Measurements from ENCODE around the gene SAMD4B.
"Not testable (repeated sequence)": the region's sequence is repeated elsewhere in the genome, so short reads cannot be mapped to it uniquely, and the experiment has no call there.

SAMD4B gene

DNA sequence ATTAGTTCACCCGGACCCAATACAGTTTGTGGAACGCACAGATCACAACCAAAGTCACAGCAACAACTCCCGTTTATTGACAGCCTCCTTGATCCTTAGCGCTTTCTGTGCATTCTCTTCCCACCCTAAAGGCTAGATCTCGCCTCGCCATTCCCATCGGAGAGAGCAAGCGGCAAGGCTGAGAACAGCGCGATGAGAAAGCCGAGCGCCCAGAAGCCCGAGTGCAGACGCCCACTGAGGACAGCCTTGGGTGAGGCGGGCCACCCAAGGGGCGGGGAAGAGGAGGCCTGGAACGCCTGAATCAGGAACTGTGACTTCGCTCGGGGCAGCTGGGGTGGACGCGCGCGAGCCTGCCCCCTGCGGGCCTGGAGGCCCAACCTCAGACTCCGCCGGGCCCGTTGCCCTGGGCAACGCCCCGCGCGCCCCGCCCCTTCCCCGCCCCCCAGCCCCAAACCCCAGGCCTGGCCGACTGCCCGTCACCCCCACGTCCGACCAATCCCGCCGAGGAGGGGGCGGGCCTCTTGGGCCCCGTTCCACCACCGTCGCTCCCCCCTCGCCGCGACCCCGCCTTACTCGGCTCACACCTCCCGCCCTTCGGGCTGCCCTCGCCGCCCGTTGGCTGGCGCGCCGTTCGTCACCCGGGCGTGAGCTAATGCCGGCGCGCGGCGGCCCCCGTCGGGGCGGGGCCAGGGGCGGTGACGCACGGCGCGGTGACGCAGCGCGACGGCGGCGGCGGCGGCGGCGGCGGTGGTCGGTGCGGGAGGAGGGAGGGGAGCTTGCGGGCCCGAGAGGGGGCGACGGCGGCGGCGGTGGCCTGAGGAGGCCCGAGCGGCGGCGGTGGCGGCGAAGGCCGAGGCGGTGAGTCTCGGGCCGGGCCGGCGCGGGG is at the start of gene SAMD4B:
Gene SAMD4B (plus strand): TSS at position 703 of the 886 bp plus-strand sequence. CDS start 14,473 bp downstream, outside the sequence.
- peak; percentile 98 for DNase-seq (ENCODE audit: low spot score)

- no peak for DNase-seq (ENCODE audit: low spot score)
Measured at GRCh38 chr19:39293394-39293793, 48.8 kb upstream of the SAMD4B start.

- no peak for DNase-seq (ENCODE audit: low spot score)
Measured at GRCh38 chr19:39296055-39296645, 46.1 kb upstream of the SAMD4B start, which contains the start of gene IFNL1. Gene IFNL1 (plus strand): TSS chr19:39296407. CDS start chr19:39296422, 15 bp downstream.

GRCh38 chr19:39296906-39297305 is 45.3 kb upstream of the SAMD4B start:
- DNase-seq (ENCODE audit: low spot score), result no peak

GRCh38 chr19:39297931-39298634 is 44.1 kb upstream of the SAMD4B start:
- no peak for DNase-seq (ENCODE audit: low spot score)

GRCh38 chr19:39299404-39299803 is 42.8 kb upstream of the SAMD4B start:
- no peak for DNase-seq (ENCODE audit: low spot score)

- DNase-seq (ENCODE audit: low spot score), result no peak
Measured at GRCh38 chr19:39299832-39300231, 42.4 kb upstream of the SAMD4B start.

- no peak for DNase-seq (ENCODE audit: low spot score)
Measured at GRCh38 chr19:39301021-39301420, 41.2 kb upstream of the SAMD4B start.

GRCh38 chr19:39301562-39301961 is 40.7 kb upstream of the SAMD4B start:
- DNase-seq (ENCODE audit: low spot score), result no peak

- no peak for DNase-seq (ENCODE audit: low spot score)
Measured at GRCh38 chr19:39303373-39304184, 38.6 kb upstream of the SAMD4B start.

DNA sequence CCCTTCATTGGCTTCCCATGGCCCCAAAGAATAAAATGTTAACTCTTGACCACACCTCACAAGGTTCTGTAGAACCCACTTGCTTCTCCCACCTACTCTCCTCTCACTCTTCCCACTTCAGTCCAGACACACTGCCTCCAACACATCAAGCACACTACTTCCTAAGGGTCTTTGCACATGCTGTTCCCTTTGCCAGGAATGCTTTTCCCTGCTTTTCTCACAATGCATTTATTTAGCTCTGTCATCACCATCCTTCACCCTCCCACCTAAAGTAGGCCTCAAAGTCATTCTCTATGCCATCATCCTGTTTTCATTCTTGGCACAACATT is 38.1 kb upstream of the SAMD4B start:
- no peak for DNase-seq (ENCODE audit: low spot score)

DNA sequence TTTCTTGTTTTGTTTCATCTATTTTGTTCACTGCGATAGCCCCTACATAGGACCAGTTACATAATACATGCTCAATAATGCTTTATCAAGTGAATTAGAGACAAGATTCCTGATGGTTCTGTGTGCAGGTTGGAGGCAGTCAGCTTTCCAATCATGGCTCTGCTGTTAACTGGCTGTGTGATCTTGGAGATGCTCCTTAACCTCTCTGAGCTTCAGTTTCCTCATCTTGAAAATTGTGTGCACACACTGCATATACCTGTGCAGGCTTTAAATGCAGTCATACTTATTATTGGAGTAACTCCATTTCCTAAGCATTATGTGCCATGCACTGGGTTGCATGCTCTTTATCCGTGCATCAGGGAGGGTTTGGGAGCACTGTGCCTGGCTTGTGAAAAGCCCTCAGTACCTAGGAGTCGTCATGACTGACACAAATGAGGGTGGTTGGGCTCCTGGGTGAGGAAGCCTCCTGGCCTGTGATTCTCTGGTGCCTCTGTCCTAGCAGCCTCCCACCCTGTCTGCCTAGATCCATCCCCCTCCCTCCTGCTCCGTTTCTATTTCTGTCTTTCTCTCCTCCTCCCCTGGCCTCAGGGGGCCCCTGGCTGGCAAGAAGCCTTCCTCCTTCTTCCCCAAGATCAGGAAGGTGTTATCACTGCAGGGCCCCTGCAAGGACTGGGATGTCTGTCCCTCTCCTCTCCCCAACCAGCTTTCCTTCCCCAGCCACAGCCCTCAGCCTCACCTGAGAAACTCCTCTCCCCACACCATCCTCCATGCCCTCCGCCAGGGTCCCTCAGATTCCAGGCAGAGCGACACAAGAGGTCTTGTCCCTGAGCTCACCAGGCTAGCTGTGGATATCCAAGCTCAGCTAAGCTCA is 37.3 kb upstream of the SAMD4B start:
- no peak for DNase-seq (ENCODE audit: low spot score)

GRCh38 chr19:39306075-39306474 is 36.1 kb upstream of the SAMD4B start:
- no peak for DNase-seq (ENCODE audit: low spot score)

DNA sequence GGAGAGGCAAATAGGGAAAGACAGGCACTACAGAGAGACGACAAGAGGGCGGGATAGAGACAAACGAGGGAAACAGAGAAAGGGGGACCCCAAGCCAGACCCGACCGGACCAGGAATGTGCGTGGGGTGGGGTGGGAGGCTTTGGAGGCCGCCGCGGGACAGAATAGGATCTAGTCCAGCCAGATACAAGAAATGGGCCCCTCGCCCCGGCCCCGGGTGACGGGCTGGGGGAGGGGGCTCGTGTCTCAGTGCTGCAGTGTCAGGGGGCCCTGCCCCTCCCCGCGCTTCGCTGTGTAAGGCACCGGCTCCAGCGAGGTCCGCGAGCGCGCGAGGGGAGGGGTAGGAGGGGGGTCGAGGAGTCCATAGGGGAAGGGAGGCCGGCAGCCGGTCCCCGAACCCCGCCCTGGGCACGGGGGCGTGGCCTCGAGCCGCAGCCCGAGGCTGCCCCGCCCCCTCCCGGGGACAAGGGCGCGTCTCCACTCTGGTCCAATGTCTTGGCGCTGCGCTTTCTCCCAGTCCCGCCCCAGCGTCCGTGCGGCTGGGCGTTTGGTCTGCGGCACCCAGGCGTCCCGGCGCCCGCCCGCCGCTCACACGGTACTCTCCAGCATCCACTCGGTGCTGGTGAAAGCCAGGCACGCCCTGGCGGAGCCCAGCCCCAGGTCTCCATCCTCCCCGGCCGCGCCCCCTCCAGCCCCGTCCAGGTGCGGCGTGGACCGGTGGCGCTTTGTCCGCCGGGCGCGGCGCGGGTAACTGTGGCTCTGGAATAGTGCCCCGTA is 35.0 kb upstream of the SAMD4B start:
- no peak for DNase-seq (ENCODE audit: low spot score)

DNA sequence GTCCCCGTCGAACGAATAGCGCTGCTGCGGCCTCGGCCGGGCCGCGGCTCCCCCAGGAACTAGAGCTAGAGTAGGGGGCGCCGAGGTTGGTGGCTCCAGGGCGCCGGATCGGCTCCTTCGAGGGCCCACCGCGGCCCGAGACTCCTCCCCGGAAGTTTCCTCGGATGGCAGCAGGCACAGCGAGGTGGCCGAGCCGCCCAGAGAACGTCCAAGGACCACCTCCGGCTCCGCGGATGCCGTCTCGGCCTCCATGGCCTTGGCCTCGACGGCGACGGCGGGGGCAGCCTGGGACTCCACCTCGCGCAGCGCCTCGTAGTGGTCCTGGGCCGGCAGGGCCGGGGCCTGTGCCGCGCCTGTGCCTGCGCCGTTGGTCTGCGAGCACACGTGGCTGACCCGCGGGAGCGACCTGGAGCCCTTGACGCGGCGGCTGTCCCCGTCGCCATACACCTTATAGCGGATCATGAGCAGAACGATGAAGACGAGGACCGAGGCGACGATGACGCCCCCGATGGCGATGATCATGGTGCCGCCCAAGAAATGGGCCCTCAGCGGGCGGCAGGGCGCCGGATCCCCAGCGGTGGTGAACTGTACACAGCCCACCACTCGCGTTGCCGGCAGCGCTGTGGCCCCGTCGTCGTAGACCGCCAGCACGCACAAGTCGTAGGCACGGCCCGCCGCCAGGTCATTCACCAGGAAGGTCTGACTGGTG is 34.2 kb upstream of the SAMD4B start:
- no peak for DNase-seq (ENCODE audit: low spot score)

DNA sequence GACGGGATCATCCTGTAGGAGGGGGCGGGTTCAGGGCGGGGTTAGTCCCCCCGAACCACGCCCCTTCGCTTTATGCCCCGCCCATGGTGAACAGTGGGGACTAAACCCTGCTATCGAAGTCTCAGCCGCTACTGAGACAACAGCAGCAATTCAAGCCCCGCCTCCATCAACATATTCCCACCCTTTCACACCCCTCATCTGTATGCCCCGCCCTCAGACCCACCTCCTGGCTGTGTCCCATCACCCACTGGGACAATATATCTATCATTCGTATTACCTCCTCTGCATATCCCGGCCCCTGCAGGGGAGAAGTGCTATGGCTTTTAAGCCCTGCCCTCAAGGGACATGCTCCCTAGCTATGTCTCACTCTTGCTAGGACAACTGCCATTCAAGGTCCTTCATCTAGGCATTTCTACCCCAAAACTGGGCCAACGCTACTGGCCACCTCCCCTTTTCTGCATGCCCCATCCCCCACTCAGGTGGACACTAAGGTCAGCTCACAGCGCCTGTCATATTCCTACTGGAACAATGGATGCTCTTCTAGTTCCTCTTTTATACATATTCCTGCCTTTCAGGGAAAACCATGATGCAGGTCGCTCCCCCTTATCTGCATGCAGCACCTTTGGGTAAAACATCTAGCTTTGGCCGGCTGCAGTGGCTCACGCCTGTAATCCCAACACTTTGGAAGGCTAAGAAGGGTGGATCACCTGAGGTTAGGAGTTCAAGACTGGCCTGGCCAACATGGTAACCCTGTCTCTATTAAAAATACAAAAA is 33.5 kb upstream of the SAMD4B start:
- DNase-seq (ENCODE audit: low spot score), result no peak

DNA sequence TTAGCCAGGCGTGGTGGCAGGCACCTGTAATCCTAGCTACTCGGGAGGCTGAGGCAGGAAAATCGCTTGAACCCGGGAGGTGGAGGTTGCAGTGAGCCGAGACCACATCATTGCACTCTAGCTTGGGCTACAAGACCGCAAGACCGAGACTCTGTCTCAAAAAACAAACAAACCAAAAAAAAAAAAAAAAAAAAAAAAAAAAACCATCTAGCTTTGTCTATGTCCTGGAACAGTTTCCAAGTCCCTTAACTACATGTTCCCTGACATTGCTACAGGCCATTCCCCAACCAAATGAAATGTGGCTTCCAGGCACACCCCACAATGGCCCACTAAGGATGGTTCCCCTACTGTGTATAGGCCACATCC is 32.9 kb upstream of the SAMD4B start:
- not testable (repeated sequence) for DNase-seq (ENCODE audit: low spot score)

DNA sequence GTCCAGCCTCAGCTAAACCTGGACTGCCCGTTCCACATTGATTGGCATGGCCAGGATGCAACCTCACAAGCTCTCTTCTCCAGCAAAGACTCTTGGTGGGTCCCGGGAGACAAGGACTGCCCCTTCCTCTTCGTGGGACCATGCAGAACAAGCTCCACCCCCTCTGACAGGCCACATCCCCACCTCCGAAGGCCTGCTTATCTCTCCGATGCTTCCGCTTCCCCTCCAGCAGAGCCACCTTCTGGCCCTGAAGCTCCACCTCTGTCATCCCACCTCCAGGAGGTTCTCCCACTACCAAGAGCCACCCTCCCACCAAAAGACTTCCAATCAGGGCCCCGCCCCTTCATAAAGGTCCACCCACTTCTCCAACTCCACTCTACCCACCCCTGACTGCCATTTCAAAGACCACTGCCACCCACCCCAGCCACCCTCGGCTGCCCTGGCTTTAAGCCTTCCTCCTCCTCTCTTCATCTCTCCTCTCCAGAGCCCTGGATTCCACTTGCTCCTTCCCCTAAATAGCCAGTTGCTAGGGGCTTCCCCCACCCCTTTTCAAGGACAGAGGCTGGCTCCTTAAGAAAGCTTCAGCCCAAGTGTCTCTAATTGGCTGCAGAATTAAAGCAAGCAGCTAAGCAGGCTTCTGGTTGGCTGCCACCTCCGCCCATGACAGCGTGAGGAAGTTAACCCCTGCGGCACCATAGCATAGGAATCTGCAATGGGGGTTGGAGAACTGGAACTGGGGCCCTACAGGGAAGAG is 31.5 kb upstream of the SAMD4B start:
- DNase-seq (ENCODE audit: low spot score), result no peak

Data from kidney capillary endothelial cell (primary cell).